Right atrium auricular region (tissue), 2 donors: ENCODE results near the gene LDHB. TPM values are rescaled to one million over a fixed set of nuclear protein-coding genes. Genes with fewer than 3 reads are reported as not detected.
"Not testable (repeated sequence)": the region's sequence is repeated elsewhere in the genome, so short reads cannot be mapped to it uniquely, and the experiment has no call there.

Experiments used
- DNase-seq: peaks from one replicate; pipeline ENCODE4 v3.0.0-alpha.2; 2019; ENCODE audit warnings: low spot score
- H3K27ac ChIP-seq, 2 donors: fragments of 200-600 bp; sonication (generic); 1 replicate in 1 of 2; 2 replicates in 1 of 2; pipeline ENCODE4 v1.5.1; 2016 to 2019
- H3K27me3 ChIP-seq, 2 donors: fragments of 200-600 bp; sonication (generic); one replicate each; pipeline versions ENCODE4 v1.5.1 to v1.6.0; 2017 to 2019
- H3K36me3 ChIP-seq: fragments of 200-600 bp; sonication (generic); one replicate; pipeline ENCODE4 v1.5.1; 2016
- H3K4me1 ChIP-seq, 2 donors: fragments of 200-600 bp; sonication (generic); one replicate each; pipeline versions ENCODE4 v1.5.1 to v1.6.0; 2017 to 2019
- H3K4me3 ChIP-seq, 2 donors: fragments of 200-600 bp; sonication (generic); 1 replicate in 1 of 2; 2 replicates in 1 of 2; pipeline ENCODE4 v1.5.1; 2017 to 2019; ENCODE audit warnings: mild to moderate bottlenecking in 1 of 2, moderate library complexity in 1 of 2
- H3K9me3 ChIP-seq, 2 donors: fragments of 200-600 bp; sonication (generic); one replicate each; pipeline ENCODE4 v1.5.1; 2019
- CTCF ChIP-seq, 2 donors: fragments of 200-600 bp; sonication (generic); IDR thresholded peaks; one replicate each; pipeline ENCODE4 v1.5.1; 2019; ENCODE audit warnings: antibody characterized with exemption in 2 of 2
- total RNA-seq, 2 donors: library from RNA; depleted of rRNA; stranded (reverse); fragments of >200 nt; gene quantifications; one replicate each; pipeline ENCODE4 v1.1.0, GENCODE V29; 2016

The LDHB gene
- total RNA-seq, 2 donors from 2014 or later: 727 to 1,254 TPM

GRCh38 chr12:21672146-21672545 lies 14.5 kb upstream of the LDHB start:
- Histone ChIP-seq H3K27ac (no peak overlapping the region), H3K4me1 (no peaks in the 10 kb centered on the region), H3K9me3 (no peaks in the 10 kb centered on the region), H3K4me3 (no peak overlapping the region), H3K36me3 (no peaks in the 10 kb centered on the region), H3K27me3 (no peaks in the 10 kb centered on the region)
- DNase-seq: no peak
- no peak for TF ChIP-seq CTCF (IDR thresholded peaks at IDR 0.05)

- no peak for TF ChIP-seq CTCF (IDR thresholded peaks at IDR 0.05)
Measured at GRCh38 chr12:21666722-21667121, 9.1 kb upstream of the LDHB start.

GRCh38 chr12:21665816-21666215 lies 8.2 kb upstream of the LDHB start:
- Histone ChIP-seq H3K4me1 (no peaks in the 10 kb centered on the region), H3K4me3 (no peak overlapping the region), H3K36me3 (no peaks in the 10 kb centered on the region), H3K27ac (no peak overlapping the region), H3K9me3 (no peaks in the 10 kb centered on the region), H3K27me3 (no peaks in the 10 kb centered on the region)
- no peak for TF ChIP-seq CTCF (IDR thresholded peaks at IDR 0.05)
- no peak for DNase-seq

More at GRCh38 chr12:21666722-21667121, 9.1 kb upstream of the LDHB start:
- no peaks in the 10 kb centered on the region for H3K36me3 ChIP-seq
- H3K27me3 ChIP-seq: no peaks in the 10 kb centered on the region
- no peaks in the 10 kb centered on the region for H3K4me1 ChIP-seq
- no peak overlapping the region for H3K4me3 ChIP-seq
- no peak for DNase-seq
- H3K9me3 ChIP-seq: no peaks in the 10 kb centered on the region
- no peak overlapping the region for H3K27ac ChIP-seq

- TF ChIP-seq CTCF (IDR thresholded peaks at IDR 0.05): no peak
- Histone ChIP-seq H3K4me1 (no peaks in the 10 kb centered on the region), H3K27me3 (no peaks in the 10 kb centered on the region), H3K36me3 (no peaks in the 10 kb centered on the region), H3K4me3 (no peak overlapping the region), H3K9me3 (no peaks in the 10 kb centered on the region), H3K27ac (no peak overlapping the region)
- DNase-seq: no peak
Measured at GRCh38 chr12:21662122-21662792, 4.6 kb upstream of the LDHB start.

GRCh38 chr12:21661396-21662093 lies 3.9 kb upstream of the LDHB start:
- DNase-seq, H3K27ac ChIP-seq, H3K4me1 ChIP-seq, H3K4me3 ChIP-seq, H3K27me3 ChIP-seq, H3K36me3 ChIP-seq, H3K9me3 ChIP-seq: not testable (repeated sequence)

GRCh38 chr12:21659383-21659782 lies 1.7 kb upstream of the LDHB start:
- Histone ChIP-seq H3K36me3 (no peaks in the 10 kb centered on the region), H3K4me1 (peaks cover 0 to 17% of the 10 kb centered on the region in 2 donors), H3K27me3 (no peaks in the 10 kb centered on the region), H3K27ac (no peak overlapping the region), H3K4me3 (no peak overlapping the region), H3K9me3 (no peaks in the 10 kb centered on the region)
- no peak for DNase-seq
- TF ChIP-seq CTCF (IDR thresholded peaks at IDR 0.05): peak in 1 of 2 donors; percentile 25
